ENCODE data around the gene FAM151B.
A peak's percentile ranks its signal among the peaks of the same experiment; 100 is the strongest.

Gene FAM151B

GRCh38 chr5:80442742-80443141 is 45.2 kb upstream of the FAM151B start:
- H3K4me2 ChIP-seq (ENCODE audit: low read depth, low read length, poor library complexity, severe bottlenecking): no peak overlapping the region
- H3K36me3 ChIP-seq (ENCODE audit: insufficient read depth, low read length): peaks cover 43% of the 10 kb centered on the region
- H3K4me3 ChIP-seq (ENCODE audit: low read length, poor library complexity, severe bottlenecking): no peak overlapping the region
- H3F3A ChIP-seq (ENCODE audit: low read depth): no peaks in the 10 kb centered on the region
- H3K9me2 ChIP-seq (replicated peaks; ENCODE audit: low read depth, low read length): no peaks in the 10 kb centered on the region
- no peaks in the 10 kb centered on the region for H3K79me2 ChIP-seq (ENCODE audit: insufficient read depth, low read length)
- H3K4me1 ChIP-seq (ENCODE audit: insufficient read depth, low read length, poor library complexity, severe bottlenecking): peaks cover 11% of the 10 kb centered on the region
- H3K9ac ChIP-seq (ENCODE audit: low read depth, low read length, poor library complexity, severe bottlenecking): no peak overlapping the region
- H4K20me1 ChIP-seq (ENCODE audit: insufficient read depth, low read length, poor library complexity, severe bottlenecking): peaks cover 3% of the 10 kb centered on the region
- no peaks in the 10 kb centered on the region for H3K9me3 ChIP-seq (ENCODE audit: insufficient read depth, low read depth, low read length)
- no peaks in the 10 kb centered on the region for H3K27me3 ChIP-seq (ENCODE audit: insufficient read depth, low read length, poor library complexity, severe bottlenecking)
- no peak overlapping the region for H2AFZ ChIP-seq (ENCODE audit: low read length)
- TF ChIP-seq EZH2phosphoT487 (IDR thresholded peaks at IDR 0.05; ENCODE audit: borderline replicate concordance): no peak

DNA sequence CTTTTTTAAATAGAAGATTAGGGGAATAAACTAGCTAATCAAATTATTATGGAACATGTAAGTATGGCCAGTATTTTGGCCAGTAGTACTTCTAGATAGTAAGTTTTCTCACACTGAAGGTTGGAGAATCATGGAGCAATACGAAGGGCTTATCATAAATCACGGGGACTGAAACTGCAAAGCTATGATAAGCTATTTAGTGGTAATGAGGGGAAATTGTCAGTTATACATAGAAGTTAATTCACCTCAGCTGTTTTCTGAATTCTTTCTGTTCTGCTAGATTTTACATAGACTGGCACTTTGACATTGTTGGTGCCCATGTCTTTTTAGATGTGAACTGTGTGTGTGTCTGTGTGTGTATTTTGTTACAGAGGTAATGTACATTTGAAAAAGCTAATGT is 34.5 kb upstream of the FAM151B start:
- Histone ChIP-seq H3K9ac (ENCODE audit: low read depth, low read length, poor library complexity, severe bottlenecking) (peak overlapping the region; percentile 47), H3K4me2 (ENCODE audit: low read depth, low read length, poor library complexity, severe bottlenecking) (peak overlapping the region; percentile 62)

DNA sequence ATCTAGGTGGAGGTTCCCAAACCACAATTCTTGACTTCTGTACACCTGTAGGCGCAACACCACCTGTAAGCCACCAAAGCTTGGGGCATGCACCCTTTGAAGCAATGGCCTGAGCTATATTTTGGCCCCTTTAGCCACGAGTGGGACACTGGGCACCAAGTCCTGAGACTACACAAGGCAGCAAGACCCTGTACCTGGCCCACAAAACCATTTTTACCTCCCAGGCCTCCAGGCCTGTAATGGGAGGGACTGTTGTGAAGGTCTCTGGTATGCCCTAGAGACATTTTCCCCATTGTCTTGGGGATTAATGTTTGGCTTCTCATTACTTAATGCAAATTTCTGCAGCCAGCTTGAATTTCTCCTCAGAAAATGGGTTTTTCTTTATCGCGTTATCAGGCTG is 24.6 kb upstream of the FAM151B start:
- Histone ChIP-seq H3K9me2 (replicated peaks; ENCODE audit: low read depth, low read length) (no peaks in the 10 kb centered on the region), H3K9me3 (ENCODE audit: insufficient read depth, low read depth, low read length) (peaks cover 16% of the 10 kb centered on the region), H3K36me3 (ENCODE audit: insufficient read depth, low read length) (peaks cover 49% of the 10 kb centered on the region; the same call in 1 of the 2 replicates), H3K9ac (ENCODE audit: low read depth, low read length, poor library complexity, severe bottlenecking) (no peak overlapping the region), H3K4me1 (ENCODE audit: insufficient read depth, low read length, poor library complexity, severe bottlenecking) (peaks cover 6% of the 10 kb centered on the region), H3K4me2 (ENCODE audit: low read depth, low read length, poor library complexity, severe bottlenecking) (no peak overlapping the region), H3K79me2 (ENCODE audit: insufficient read depth, low read length) (no peaks in the 10 kb centered on the region), H2AFZ (ENCODE audit: low read length) (no peak overlapping the region), H3K27me3 (ENCODE audit: insufficient read depth, low read length, poor library complexity, severe bottlenecking) (no peaks in the 10 kb centered on the region), H4K20me1 (ENCODE audit: insufficient read depth, low read length, poor library complexity, severe bottlenecking) (no peaks in the 10 kb centered on the region), H3K4me3 (ENCODE audit: low read length, poor library complexity, severe bottlenecking) (no peak overlapping the region), H3F3A (ENCODE audit: low read depth) (no peaks in the 10 kb centered on the region)
- TF ChIP-seq CTCF (conservative IDR thresholded peaks at IDR 0.05; ENCODE audit: low read length): no peak
- TF ChIP-seq EZH2phosphoT487 (IDR thresholded peaks at IDR 0.05; ENCODE audit: borderline replicate concordance): no peak

More for the DNA sequence above, 34.5 kb upstream of the FAM151B start:
- Histone ChIP-seq H3K9me2 (replicated peaks; ENCODE audit: low read depth, low read length) (no peaks in the 10 kb centered on the region), H3K4me1 (ENCODE audit: insufficient read depth, low read length, poor library complexity, severe bottlenecking) (peaks cover 28% of the 10 kb centered on the region), H3K4me3 (ENCODE audit: low read length, poor library complexity, severe bottlenecking) (peak overlapping the region; percentile 18), H3K9me3 (ENCODE audit: insufficient read depth, low read depth, low read length) (no peaks in the 10 kb centered on the region), H3K79me2 (ENCODE audit: insufficient read depth, low read length) (no peaks in the 10 kb centered on the region), H3K27me3 (ENCODE audit: insufficient read depth, low read length, poor library complexity, severe bottlenecking) (no peaks in the 10 kb centered on the region), H3F3A (ENCODE audit: low read depth) (peaks cover 8% of the 10 kb centered on the region; the same call in 1 of the 2 replicates), H3K36me3 (ENCODE audit: insufficient read depth, low read length) (peaks cover 23% of the 10 kb centered on the region; the same call in 1 of the 2 replicates), H2AFZ (ENCODE audit: low read length) (no peak overlapping the region), H4K20me1 (ENCODE audit: insufficient read depth, low read length, poor library complexity, severe bottlenecking) (no peaks in the 10 kb centered on the region)
- TF ChIP-seq EZH2phosphoT487 (IDR thresholded peaks at IDR 0.05; ENCODE audit: borderline replicate concordance) (no peak), CTCF (conservative IDR thresholded peaks at IDR 0.05; ENCODE audit: low read length) (no peak)
